ENCODE data around the gene ZNF276. TPM values are rescaled to one million over a fixed set of nuclear protein-coding genes. Genes with fewer than 3 reads are reported as not detected.
"Not testable (repeated sequence)": the region's sequence is repeated elsewhere in the genome, so short reads cannot be mapped to it uniquely, and the experiment has no call there.

Gene ZNF276
- total and polyA plus RNA-seq, 2 donors (not counting 1 experiment from before 2014, with no cell fraction given): 82.7 to 110 TPM

DNA sequence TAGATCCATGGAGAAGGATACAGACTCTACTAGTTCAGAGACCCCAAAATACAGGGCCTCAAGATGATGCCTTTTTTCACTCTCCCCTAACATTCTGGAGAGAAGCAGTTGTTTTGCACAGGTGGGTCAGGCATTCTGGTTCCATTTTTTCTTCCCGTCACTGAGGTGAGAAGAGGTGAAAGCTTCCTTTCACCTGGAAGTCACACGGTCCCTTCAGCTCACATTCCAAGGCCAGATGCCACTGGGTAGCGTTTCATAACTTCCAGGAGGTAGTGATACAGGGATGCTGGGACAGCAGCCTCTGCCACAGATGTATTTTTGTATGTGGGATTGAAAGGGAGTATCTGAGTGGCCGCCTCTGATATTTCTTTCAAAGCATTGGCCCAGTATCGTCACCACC is 32.9 kb upstream of the ZNF276 start:
- POLR2A ChIA-PET: no interaction called here
- Histone ChIP-seq H2AFZ (ENCODE audit: insufficient read depth, low read depth, low read length, poor library complexity, severe bottlenecking) (no peak overlapping the region), H3K9ac (ENCODE audit: low read length) (no peak overlapping the region), H3K4me1 (ENCODE audit: control insufficient read depth in 2 of 2, insufficient read depth in 2 of 2, low read length in 2 of 2) (peaks cover 7 to 15% of the 10 kb centered on the region in 2 donors), H3K79me2 (ENCODE audit: control insufficient read depth, insufficient read depth, low read length) (peaks cover 32% of the 10 kb centered on the region), H3K9me3 (ENCODE audit: control extremely low read depth in 1 of 3, control insufficient read depth in 2 of 3, insufficient read depth in 1 of 3, low read length in 2 of 3) (no peaks in the 10 kb centered on the region), H3K27ac (ENCODE audit: low read length in 2 of 2) (no peak overlapping the region), H4K20me1 (ENCODE audit: control insufficient read depth, insufficient read depth, low read length, poor library complexity, severe bottlenecking) (peaks cover 13% of the 10 kb centered on the region), H3K27me3 (replicated peaks in 1 of 4; ENCODE audit: control extremely low read depth in 1 of 4, control insufficient read depth in 3 of 4, insufficient read depth in 4 of 4, low read length in 3 of 4) (no peaks in the 10 kb centered on the region), H3K4me3 (ENCODE audit: control extremely low read depth in 1 of 5, extremely low read depth in 1 of 5, insufficient read depth in 1 of 5, low read depth in 2 of 5, low read length in 4 of 5) (no peak overlapping the region), H3K36me3 (replicated peaks in 1 of 2; ENCODE audit: control extremely low read depth in 1 of 2, control insufficient read depth in 1 of 2, extremely low read depth in 1 of 2, insufficient read depth in 2 of 2, low read length in 1 of 2) (peaks cover 2 to 25% of the 10 kb centered on the region in 2 experiments), H3K4me2 (replicated peaks; ENCODE audit: low read depth, low read length, poor library complexity, severe bottlenecking) (no peak overlapping the region)
- no peaks in the 10 kb centered on the region for H3K9me3 Mint-ChIP-seq (ENCODE audit: insufficient read depth)
- H3K4me3 Mint-ChIP-seq: peak overlapping the region; percentile 59
- peak overlapping the region; percentile 50 for H3K27ac Mint-ChIP-seq
- CTCF ChIA-PET: interaction anchor here (0.7 kb wide), 1 partner anchor 31 kb away, joined by 3 read pairs; no protein-coding TSS in a partner anchor
- H3K4me1 Mint-ChIP-seq: peaks cover 18% of the 10 kb centered on the region
- 100% methylated on average over 3 of the region's 5 CpGs for WGBS (ENCODE audit: insufficient coverage)
- peak; percentile 5 for DNase-seq
- H3K27me3 Mint-ChIP-seq: no peaks in the 10 kb centered on the region
- intact Hi-C loops (cut with micrococcal nuclease): loop anchor here (5.0 kb wide), 2 partner anchors 34 to 126 kb away; partner anchors contain the start of genes RPL13, VPS9D1 and ZNF276
- TF ChIP-seq EZH2 (IDR thresholded peaks at IDR 0.05; ENCODE audit: borderline replicate concordance, insufficient read depth, low read depth, low read length, poor library complexity, severe bottlenecking): no peak
- TF ChIP-seq, protein P1, sequence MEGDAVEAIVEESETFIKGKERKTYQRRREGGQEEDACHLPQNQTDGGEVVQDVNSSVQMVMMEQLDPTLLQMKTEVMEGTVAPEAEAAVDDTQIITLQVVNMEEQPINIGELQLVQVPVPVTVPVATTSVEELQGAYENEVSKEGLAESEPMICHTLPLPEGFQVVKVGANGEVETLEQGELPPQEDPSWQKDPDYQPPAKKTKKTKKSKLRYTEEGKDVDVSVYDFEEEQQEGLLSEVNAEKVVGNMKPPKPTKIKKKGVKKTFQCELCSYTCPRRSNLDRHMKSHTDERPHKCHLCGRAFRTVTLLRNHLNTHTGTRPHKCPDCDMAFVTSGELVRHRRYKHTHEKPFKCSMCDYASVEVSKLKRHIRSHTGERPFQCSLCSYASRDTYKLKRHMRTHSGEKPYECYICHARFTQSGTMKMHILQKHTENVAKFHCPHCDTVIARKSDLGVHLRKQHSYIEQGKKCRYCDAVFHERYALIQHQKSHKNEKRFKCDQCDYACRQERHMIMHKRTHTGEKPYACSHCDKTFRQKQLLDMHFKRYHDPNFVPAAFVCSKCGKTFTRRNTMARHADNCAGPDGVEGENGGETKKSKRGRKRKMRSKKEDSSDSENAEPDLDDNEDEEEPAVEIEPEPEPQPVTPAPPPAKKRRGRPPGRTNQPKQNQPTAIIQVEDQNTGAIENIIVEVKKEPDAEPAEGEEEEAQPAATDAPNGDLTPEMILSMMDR (IDR thresholded peaks at IDR 0.05): no peak
- no peak for ATAC-seq (ENCODE audit: low read depth)

DNA sequence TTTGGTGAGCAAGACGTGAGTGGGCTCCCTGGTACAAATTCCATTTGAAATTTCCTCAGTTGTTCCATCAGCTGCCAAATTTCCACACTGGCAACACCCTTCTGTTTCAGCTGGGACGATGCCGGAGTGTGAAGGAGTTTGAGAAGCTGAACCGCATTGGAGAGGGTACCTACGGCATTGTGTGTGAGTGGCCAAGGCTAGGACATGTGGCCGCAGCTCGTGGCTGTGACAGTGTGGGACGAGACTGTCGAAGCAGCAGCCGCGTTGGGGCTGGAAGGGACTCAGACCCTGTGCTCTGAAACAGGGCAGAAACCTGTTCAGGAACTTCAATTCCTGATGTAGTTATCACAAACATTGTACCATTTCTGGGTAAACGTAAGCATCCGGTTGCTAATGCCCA is 32.2 kb upstream of the ZNF276 start:
- H3K4me2 ChIP-seq (replicated peaks; ENCODE audit: low read depth, low read length, poor library complexity, severe bottlenecking): no peak overlapping the region
- DNase-seq (peak; percentile 8), ATAC-seq (ENCODE audit: low read depth) (no peak)
- Mint-ChIP-seq H3K4me3 (no peak overlapping the region), H3K4me1 (peaks cover 18% of the 10 kb centered on the region), H3K27me3 (no peaks in the 10 kb centered on the region), H3K9me3 (ENCODE audit: insufficient read depth) (no peaks in the 10 kb centered on the region), H3K27ac (no peak overlapping the region)
- H3K27ac ChIP-seq (ENCODE audit: low read length in 2 of 2): no peak overlapping the region
- intact Hi-C loops (cut with micrococcal nuclease): loop anchor here (5.0 kb wide), 2 partner anchors 33 to 127 kb away; partner anchors contain the start of genes RPL13, VPS9D1 and ZNF276
- peaks cover 13% of the 10 kb centered on the region for H4K20me1 ChIP-seq (ENCODE audit: control insufficient read depth, insufficient read depth, low read length, poor library complexity, severe bottlenecking)
- peaks cover 7 to 21% of the 10 kb centered on the region in 2 donors for H3K4me1 ChIP-seq (ENCODE audit: control insufficient read depth in 2 of 2, insufficient read depth in 2 of 2, low read length in 2 of 2)
- H2AFZ ChIP-seq (ENCODE audit: insufficient read depth, low read depth, low read length, poor library complexity, severe bottlenecking): no peak overlapping the region
- TF ChIP-seq, protein P1 (IDR thresholded peaks at IDR 0.05): no peak
- TF ChIP-seq EZH2 (IDR thresholded peaks at IDR 0.05; ENCODE audit: borderline replicate concordance, insufficient read depth, low read depth, low read length, poor library complexity, severe bottlenecking): no peak
- ChIA-PET POLR2A (no interaction called here), CTCF (interaction anchor here (0.7 kb wide), 1 partner anchor 111 kb away, joined by 4 read pairs; no protein-coding TSS in a partner anchor)
- H3K79me2 ChIP-seq (ENCODE audit: control insufficient read depth, insufficient read depth, low read length): peaks cover 32% of the 10 kb centered on the region
- no peaks in the 10 kb centered on the region for H3K27me3 ChIP-seq (replicated peaks in 1 of 4; ENCODE audit: control extremely low read depth in 1 of 4, control insufficient read depth in 3 of 4, insufficient read depth in 4 of 4, low read length in 3 of 4)
- peaks cover 2 to 33% of the 10 kb centered on the region in 2 experiments for H3K36me3 ChIP-seq (replicated peaks in 1 of 2; ENCODE audit: control extremely low read depth in 1 of 2, control insufficient read depth in 1 of 2, extremely low read depth in 1 of 2, insufficient read depth in 2 of 2, low read length in 1 of 2)
- H3K9me3 ChIP-seq (ENCODE audit: control extremely low read depth in 1 of 3, control insufficient read depth in 2 of 3, insufficient read depth in 1 of 3, low read length in 2 of 3): no peaks in the 10 kb centered on the region
- 97% methylated on average over 12 of the region's 13 CpGs for WGBS (ENCODE audit: insufficient coverage)
- no peak overlapping the region for H3K9ac ChIP-seq (ENCODE audit: low read length)
- H3K4me3 ChIP-seq (ENCODE audit: control extremely low read depth in 1 of 5, extremely low read depth in 1 of 5, insufficient read depth in 1 of 5, low read depth in 2 of 5, low read length in 4 of 5): no peak overlapping the region

DNA sequence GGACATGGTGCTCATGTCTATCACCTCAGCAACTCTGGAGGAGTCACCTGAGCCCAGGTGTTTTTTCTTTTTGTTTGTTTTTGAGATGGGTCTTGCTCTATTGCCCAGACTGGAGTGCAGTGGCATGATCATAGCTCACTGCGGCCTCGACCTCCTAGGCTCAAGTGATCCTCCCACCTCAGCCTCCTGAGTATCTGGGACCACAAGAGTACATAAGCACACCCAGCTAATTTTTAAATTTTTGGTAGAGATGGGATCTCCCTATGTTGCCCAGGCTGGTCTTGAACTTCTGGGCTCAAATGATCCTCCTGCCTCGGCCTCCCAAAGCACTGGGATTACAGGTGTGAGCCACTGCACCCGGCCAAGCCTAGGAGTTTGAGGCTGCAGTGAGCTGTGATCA is 31.7 kb upstream of the ZNF276 start:
- H3K9me3 ChIP-seq (ENCODE audit: control extremely low read depth in 1 of 3, control insufficient read depth in 2 of 3, insufficient read depth in 1 of 3, low read length in 2 of 3); H3K27ac ChIP-seq (ENCODE audit: low read length in 2 of 2); H3K4me3 Mint-ChIP-seq; POLR2A ChIA-PET; H3K9me3 Mint-ChIP-seq (ENCODE audit: insufficient read depth); H2AFZ ChIP-seq (ENCODE audit: insufficient read depth, low read depth, low read length, poor library complexity, severe bottlenecking); H3K4me3 ChIP-seq (ENCODE audit: control extremely low read depth in 1 of 5, extremely low read depth in 1 of 5, insufficient read depth in 1 of 5, low read depth in 2 of 5, low read length in 4 of 5); H3K27me3 Mint-ChIP-seq; ATAC-seq (ENCODE audit: low read depth); H3K4me2 ChIP-seq (replicated peaks; ENCODE audit: low read depth, low read length, poor library complexity, severe bottlenecking); H3K9ac ChIP-seq (ENCODE audit: low read length); DNase-seq; H3K27ac Mint-ChIP-seq; H3K27me3 ChIP-seq (replicated peaks in 1 of 4; ENCODE audit: control extremely low read depth in 1 of 4, control insufficient read depth in 3 of 4, insufficient read depth in 4 of 4, low read length in 3 of 4): not testable (repeated sequence)
- Histone ChIP-seq H4K20me1 (ENCODE audit: control insufficient read depth, insufficient read depth, low read length, poor library complexity, severe bottlenecking) (peaks cover 13% of the 10 kb centered on the region), H3K79me2 (ENCODE audit: control insufficient read depth, insufficient read depth, low read length) (peaks cover 32% of the 10 kb centered on the region), H3K36me3 (replicated peaks in 1 of 2; ENCODE audit: control extremely low read depth in 1 of 2, control insufficient read depth in 1 of 2, extremely low read depth in 1 of 2, insufficient read depth in 2 of 2, low read length in 1 of 2) (peaks cover 2 to 35% of the 10 kb centered on the region in 2 experiments), H3K4me1 (ENCODE audit: control insufficient read depth in 2 of 2, insufficient read depth in 2 of 2, low read length in 2 of 2) (peaks cover 7 to 22% of the 10 kb centered on the region in 2 donors)
- intact Hi-C loops (cut with micrococcal nuclease): loop anchor here (5.0 kb wide), 2 partner anchors 33 to 127 kb away; partner anchors contain the start of genes RPL13, VPS9D1 and ZNF276
- CTCF ChIA-PET: interaction anchor here (0.7 kb wide), 1 partner anchor 111 kb away, joined by 4 read pairs; no protein-coding TSS in a partner anchor
- peaks cover 18% of the 10 kb centered on the region for H3K4me1 Mint-ChIP-seq
- WGBS (ENCODE audit: insufficient coverage): 67% methylated on average over 1 of the region's 4 CpGs

Data from B cell (primary cell).